Ishikawa (cell line): ENCODE data around the gene SLC25A30.

Experiments
- CEBPB ChIP-seq: IDR thresholded peaks from 2 replicates; pipeline ENCODE4 v1.6.1; 2012
- CREB1 ChIP-seq: IDR thresholded peaks from 2 replicates; pipeline ENCODE4 v1.6.1; 2012; ENCODE audit warnings: low read depth
- EGR1 ChIP-seq: IDR thresholded peaks from 2 replicates; pipeline ENCODE4 v1.6.1; 2012
- EP300 ChIP-seq: IDR thresholded peaks from 2 replicates; pipeline ENCODE4 v1.6.1; 2012; ENCODE audit warnings: borderline replicate concordance
- FOXM1 ChIP-seq: IDR thresholded peaks from 2 replicates; pipeline ENCODE4 v1.6.1; 2012; ENCODE audit warnings: low read depth, borderline replicate concordance
- MAX ChIP-seq: IDR thresholded peaks from 2 replicates; pipeline ENCODE4 v1.6.1; 2012
- NFIC ChIP-seq: IDR thresholded peaks from 2 replicates; pipeline ENCODE4 v1.6.1; 2012
- RAD21 ChIP-seq: IDR thresholded peaks from 2 replicates; pipeline ENCODE4 v1.6.1; 2012; ENCODE audit warnings: low read depth
- REST ChIP-seq: IDR thresholded peaks from 2 replicates; pipeline ENCODE4 v1.6.1; 2012; ENCODE audit warnings: low read depth, mild to moderate bottlenecking
- TAF1 ChIP-seq: IDR thresholded peaks from 2 replicates; pipeline ENCODE4 v1.6.1; 2012; ENCODE audit warnings: low read depth, mild to moderate bottlenecking
- TCF12 ChIP-seq: IDR thresholded peaks from 2 replicates; pipeline ENCODE4 v1.6.1; 2012; ENCODE audit warnings: low read depth
- TEAD4 ChIP-seq: IDR thresholded peaks from 2 replicates; pipeline ENCODE4 v1.6.1; 2012
- USF1 ChIP-seq: IDR thresholded peaks from 2 replicates; pipeline ENCODE4 v1.6.1; 2012
- YY1 ChIP-seq: IDR thresholded peaks from 2 replicates; pipeline ENCODE4 v1.6.1; 2012; ENCODE audit warnings: low read depth
- ZBTB7A ChIP-seq: IDR thresholded peaks from 2 replicates; pipeline ENCODE4 v1.6.1; 2012; ENCODE audit warnings: low read depth

The SLC25A30 gene

GRCh38 chr13:45350152-45350551 lies 68.0 kb downstream of the SLC25A30 start:
- TF ChIP-seq CEBPB (0 out of 2 replicates have a peak, but pooled peaks have one; percentile 26), NFIC (no peak)

- TF ChIP-seq USF1 (no peak), MAX (no peak), TAF1 (no peak), EP300 (no peak), EGR1 (no peak), ZBTB7A (no peak), NFIC (no peak), FOXM1 (no peak), TEAD4 (no peak), TCF12 (no peak), RAD21 (no peak), REST (no peak), CREB1 (no peak), CEBPB (no peak), YY1 (no peak)
Observed at GRCh38 chr13:45349438-45349837, 68.7 kb downstream of the SLC25A30 start.
